K562 (cell line): ENCODE measurements around the gene HOXB8. TPM values are rescaled to one million over a fixed set of nuclear protein-coding genes. Genes with fewer than 3 reads are reported as not detected.

Experiments
- E2F8 ChIP-seq: fragments of 450-650 bp; IDR thresholded peaks from 2 replicates; pipeline ENCODE4 v1.7.1; 2018; ENCODE audit warnings: mild to moderate bottlenecking, low read depth; ENCODE audit not compliant: partially characterized antibody
- ID3 ChIP-seq, 2 experiments: fragments of 250-450 bp in 1 of 2; fragments of 450-650 bp in 1 of 2; sonication (Bioruptor Pico) in 1 of 2; IDR thresholded peaks; 2 replicates each; pipeline versions ENCODE4 v1.6.1 to v1.8.0; 2016 to 2021; ENCODE audit warnings: mild to moderate bottlenecking in 2 of 2, moderate library complexity in 2 of 2, missing compliant biosample characterization in 1 of 2, missing genetic modification characterization in 1 of 2
- MITF ChIP-seq: IDR thresholded peaks from 2 replicates; pipeline ENCODE4 v1.6.1; 2014; ENCODE audit warnings: antibody characterized with exemption
- SRSF9 ChIP-seq: fragments of 200-400 bp; formaldehyde crosslinking; IDR thresholded peaks from 2 replicates; pipeline ENCODE4 v1.6.1; 2017; ENCODE audit warnings: low read depth, low read length, borderline replicate concordance
- polyA plus RNA-seq, 8 experiments: library from polyadenylated mRNA; depleted of rRNA in 4 of 8; stranded (reverse) in 5 of 8; unstranded in 3 of 8; fragments of >200 nt; fragmentation: Nextera tagmentation in 2 of 8; fragmentation: Illumina TruSeq in 1 of 8; extraction: Ambion mirVana in 2 of 8; extraction: Trizol in 1 of 8; gene quantifications; 2 replicates each; pipeline versions ENCODE4 v1.2.1 to v1.2.3, GENCODE V29; 2011 to 2014; ENCODE audit warnings: inconsistent platforms in 1 of 8, missing spikeins in 1 of 8
- total RNA-seq, 7 experiments: library from RNA; depleted of rRNA in 6 of 7; stranded (reverse); fragments of >200 nt in 6 of 7; fragmentation: Illumina TruSeq in 2 of 7; extraction: Trizol in 2 of 7; gene quantifications; 2 replicates each; pipeline versions ENCODE4 v1.2.1 to v1.2.3, GENCODE V29; 2011 to 2021; ENCODE audit warnings: low replicate concordance in 1 of 7

The HOXB8 gene
- total and polyA plus RNA-seq, 9 of the 15 experiments (the other 6 are each of a cell fraction or from before 2014, with no cell fraction given): 0.52 to 23.8 (median 3.6) TPM

GRCh38 chr17:48643697-48644012, 28.6 kb upstream of the HOXB8 start (continued):
- TF ChIP-seq ID3 (CRISPR knock-in tag; IDR thresholded peaks at IDR 0.05) (no peak), ID3 (tag; IDR thresholded peaks at IDR 0.05) (no peak), SRSF9 (no peak), E2F8 (no peak), MITF (no peak)
